Measurements from ENCODE around the gene LPP.

Gene LPP

GRCh38 chr3:188684276-188684675 lies 530.3 kb downstream of the LPP start:
- Mint-ChIP-seq H3K4me1 (ENCODE audit: low read depth in 2 of 2) (peaks cover 17 to 34% of the 10 kb centered on the region in 2 donors), H3K27me3 (no peaks in the 10 kb centered on the region), H3K4me3 (no peak overlapping the region), H3K27ac (no peak overlapping the region), H3K36me3 (ENCODE audit: insufficient read depth) (no peaks in the 10 kb centered on the region), H3K9me3 (no peaks in the 10 kb centered on the region)
- DNase-seq (no peak), ATAC-seq (replicated peaks) (no peak)

- H3K4me1 Mint-ChIP-seq (ENCODE audit: low read depth in 2 of 2) = peaks cover 19 to 37% of the 10 kb centered on the region in 2 donors
- ATAC-seq (replicated peaks) = no peak
These were observed 531.8 kb downstream of the LPP start for GRCh38 chr3:188685789-188686188.

DNA sequence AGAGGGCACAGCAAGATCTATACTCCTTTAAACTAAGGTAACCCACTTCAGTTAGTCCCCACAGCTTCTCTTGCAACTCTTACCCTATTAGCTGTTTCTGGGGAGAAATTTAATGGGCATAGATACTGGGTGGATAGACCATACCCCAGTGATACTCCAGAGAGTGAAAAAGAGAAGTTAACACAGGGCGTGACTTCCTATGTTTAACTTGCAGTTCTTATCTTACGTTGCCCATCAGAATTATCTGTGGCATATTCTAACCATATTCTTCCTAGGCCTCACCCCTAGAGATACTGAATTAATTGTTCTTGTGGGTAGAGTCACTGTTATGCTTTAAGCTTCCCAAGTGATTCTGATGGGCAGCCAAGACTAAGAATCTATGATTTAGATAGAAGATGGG lies 532.4 kb downstream of the LPP start:
- no peak overlapping the region for H3K4me3 Mint-ChIP-seq
- DNase-seq = no peak

More at GRCh38 chr3:188685789-188686188, 531.8 kb downstream of the LPP start:
- no peak overlapping the region for H3K27ac Mint-ChIP-seq
- H3K36me3 Mint-ChIP-seq (ENCODE audit: insufficient read depth) = no peaks in the 10 kb centered on the region
- no peak for DNase-seq
- H3K9me3 Mint-ChIP-seq = no peaks in the 10 kb centered on the region
- H3K27me3 Mint-ChIP-seq = no peaks in the 10 kb centered on the region
- H3K4me3 Mint-ChIP-seq = no peak overlapping the region

GRCh38 chr3:188687389-188687788 lies 533.4 kb downstream of the LPP start:
- Mint-ChIP-seq H3K36me3 (ENCODE audit: insufficient read depth) (no peaks in the 10 kb centered on the region), H3K27ac (no peak overlapping the region), H3K4me3 (no peak overlapping the region), H3K9me3 (no peaks in the 10 kb centered on the region), H3K4me1 (ENCODE audit: low read depth in 2 of 2) (peaks cover 17 to 35% of the 10 kb centered on the region in 2 donors), H3K27me3 (no peaks in the 10 kb centered on the region)
- no peak for ATAC-seq (replicated peaks)
- no peak for DNase-seq

More for the DNA sequence above, 532.4 kb downstream of the LPP start:
- no peaks in the 10 kb centered on the region for H3K27me3 Mint-ChIP-seq
- no peaks in the 10 kb centered on the region for H3K36me3 Mint-ChIP-seq (ENCODE audit: insufficient read depth)
- peaks cover 19 to 37% of the 10 kb centered on the region in 2 donors for H3K4me1 Mint-ChIP-seq (ENCODE audit: low read depth in 2 of 2)
- no peaks in the 10 kb centered on the region for H3K9me3 Mint-ChIP-seq
- H3K27ac Mint-ChIP-seq = no peak overlapping the region
- ATAC-seq (replicated peaks) = no peak

DNA sequence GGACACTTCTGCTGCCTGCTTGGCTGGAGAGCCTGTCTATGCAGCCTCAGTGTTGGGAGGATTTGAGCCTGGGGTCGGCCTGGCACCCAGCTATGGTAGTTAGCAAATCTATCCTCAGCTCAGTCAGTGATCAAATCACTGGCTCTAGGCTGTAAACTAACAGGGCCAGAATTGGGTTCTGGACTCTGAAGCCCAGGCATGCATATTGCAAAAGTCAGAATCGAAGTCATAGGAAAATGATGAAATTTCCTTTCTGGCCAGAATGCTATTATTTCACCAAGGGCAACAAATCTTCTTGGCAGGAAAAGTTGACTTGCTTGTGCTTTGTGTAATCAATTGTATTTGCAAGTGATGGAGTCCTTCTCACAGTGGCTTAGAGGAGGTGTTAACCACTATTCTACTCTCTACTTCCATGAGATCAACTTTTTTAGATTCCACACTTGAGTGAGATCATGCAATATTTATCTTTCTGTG lies 535.2 kb downstream of the LPP start:
- DNase-seq = no peak
- H3K27ac Mint-ChIP-seq = no peak overlapping the region

DNA sequence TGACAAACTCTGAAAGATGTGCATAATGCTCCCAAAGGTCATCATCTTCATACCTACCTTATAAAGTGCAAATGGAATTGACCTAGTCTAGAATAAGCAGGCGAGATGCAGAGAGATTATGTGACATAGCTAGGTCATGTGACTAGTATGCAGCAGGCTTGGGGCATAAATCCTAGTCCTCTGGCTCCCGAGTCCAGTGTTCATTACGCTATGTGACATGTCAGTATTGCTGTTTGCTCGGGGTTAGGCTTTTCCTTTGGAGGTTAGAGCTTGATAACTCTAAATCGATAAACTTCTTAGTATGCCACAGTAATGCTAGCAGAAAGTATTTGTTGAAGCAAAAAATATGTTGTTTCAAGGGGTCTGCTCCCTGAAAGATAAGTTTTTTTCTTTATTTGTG lies 536.1 kb downstream of the LPP start:
- Mint-ChIP-seq H3K27me3 (no peaks in the 10 kb centered on the region), H3K36me3 (ENCODE audit: insufficient read depth) (no peaks in the 10 kb centered on the region), H3K27ac (no peak overlapping the region), H3K9me3 (no peaks in the 10 kb centered on the region), H3K4me1 (ENCODE audit: low read depth in 2 of 2) (peaks cover 14 to 25% of the 10 kb centered on the region in 2 donors), H3K4me3 (no peak overlapping the region)
- DNase-seq (no peak), ATAC-seq (replicated peaks) (no peak)

More for the DNA sequence above, 535.2 kb downstream of the LPP start:
- Mint-ChIP-seq H3K36me3 (ENCODE audit: insufficient read depth) (no peaks in the 10 kb centered on the region), H3K27me3 (no peaks in the 10 kb centered on the region), H3K4me3 (no peak overlapping the region), H3K4me1 (ENCODE audit: low read depth in 2 of 2) (peaks cover 16 to 30% of the 10 kb centered on the region in 2 donors), H3K9me3 (no peaks in the 10 kb centered on the region)
- ATAC-seq (replicated peaks) = no peak

GRCh38 chr3:188691004-188691403 lies 537.0 kb downstream of the LPP start:
- no peak overlapping the region for H3K27ac Mint-ChIP-seq
- H3K4me1 Mint-ChIP-seq (ENCODE audit: low read depth in 2 of 2) = peaks cover 12 to 23% of the 10 kb centered on the region in 2 donors
- H3K4me3 Mint-ChIP-seq = no peak overlapping the region
- H3K27me3 Mint-ChIP-seq = no peaks in the 10 kb centered on the region
- no peak for DNase-seq
- H3K9me3 Mint-ChIP-seq = no peaks in the 10 kb centered on the region
- H3K36me3 Mint-ChIP-seq (ENCODE audit: insufficient read depth) = no peaks in the 10 kb centered on the region
- no peak for ATAC-seq (replicated peaks)

DNA sequence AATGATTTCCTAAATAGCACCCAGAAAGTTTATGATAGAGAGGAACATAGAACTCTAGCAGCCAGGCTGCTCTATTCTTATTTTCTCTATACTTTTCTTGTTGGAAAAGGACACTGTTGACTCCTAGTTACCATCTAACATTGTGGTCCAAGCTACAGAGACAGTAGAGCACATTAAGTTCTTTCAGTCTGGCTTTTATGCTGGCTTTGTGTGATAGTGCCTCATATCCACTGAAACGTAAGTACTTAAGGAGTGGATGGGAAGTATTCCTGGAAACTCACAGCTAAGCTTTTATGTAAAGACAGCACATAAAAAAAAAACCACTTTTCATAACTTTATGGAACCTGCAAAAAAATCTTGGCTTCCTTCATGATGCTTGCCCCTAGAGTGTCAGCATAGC lies 537.7 kb downstream of the LPP start:
- Mint-ChIP-seq H3K27me3 (no peaks in the 10 kb centered on the region), H3K36me3 (ENCODE audit: insufficient read depth) (no peaks in the 10 kb centered on the region), H3K4me3 (no peak overlapping the region), H3K9me3 (no peaks in the 10 kb centered on the region), H3K27ac (peak overlapping the region in 1 of 2 donors; percentile 30), H3K4me1 (ENCODE audit: low read depth in 2 of 2) (peaks cover 7 to 17% of the 10 kb centered on the region in 2 donors)
- ATAC-seq (replicated peaks) (no peak), DNase-seq (no peak)

- ATAC-seq (replicated peaks) = no peak
- H3K27me3 Mint-ChIP-seq = no peaks in the 10 kb centered on the region
- H3K9me3 Mint-ChIP-seq = no peaks in the 10 kb centered on the region
- peaks cover 9 to 12% of the 10 kb centered on the region in 2 donors for H3K4me1 Mint-ChIP-seq (ENCODE audit: low read depth in 2 of 2)
- no peak overlapping the region for H3K27ac Mint-ChIP-seq
- DNase-seq = no peak
- H3K4me3 Mint-ChIP-seq = no peak overlapping the region
- H3K36me3 Mint-ChIP-seq (ENCODE audit: insufficient read depth) = no peaks in the 10 kb centered on the region
These were observed 538.7 kb downstream of the LPP start for GRCh38 chr3:188692700-188693099.

DNA sequence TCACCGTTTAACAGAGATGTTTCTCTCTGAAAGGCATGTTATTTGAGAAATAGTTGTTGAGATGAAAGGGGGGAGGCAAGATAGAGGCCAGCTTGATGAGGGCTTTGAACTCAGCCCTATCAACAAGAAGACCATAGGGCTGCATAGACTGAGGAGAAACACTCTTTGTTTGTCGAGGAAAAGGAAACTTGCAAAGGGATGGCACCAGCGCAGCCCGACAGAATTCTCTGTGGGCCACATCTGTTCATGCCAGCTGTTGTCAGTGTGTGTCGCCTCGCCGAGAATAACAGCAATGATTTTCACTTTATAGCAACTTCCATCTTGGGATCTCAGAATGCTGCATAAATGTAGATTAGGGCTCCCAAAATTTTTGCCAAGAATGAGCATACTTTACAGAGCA lies 539.5 kb downstream of the LPP start:
- no peaks in the 10 kb centered on the region for H3K9me3 Mint-ChIP-seq
- no peak overlapping the region for H3K4me3 Mint-ChIP-seq
- H3K27me3 Mint-ChIP-seq = no peaks in the 10 kb centered on the region
- ATAC-seq (replicated peaks) = no peak
- H3K36me3 Mint-ChIP-seq (ENCODE audit: insufficient read depth) = no peaks in the 10 kb centered on the region
- no peak overlapping the region for H3K27ac Mint-ChIP-seq
- no peak for DNase-seq
- peaks cover 9% of the 10 kb centered on the region in 2 donors for H3K4me1 Mint-ChIP-seq (ENCODE audit: low read depth in 2 of 2)

DNA sequence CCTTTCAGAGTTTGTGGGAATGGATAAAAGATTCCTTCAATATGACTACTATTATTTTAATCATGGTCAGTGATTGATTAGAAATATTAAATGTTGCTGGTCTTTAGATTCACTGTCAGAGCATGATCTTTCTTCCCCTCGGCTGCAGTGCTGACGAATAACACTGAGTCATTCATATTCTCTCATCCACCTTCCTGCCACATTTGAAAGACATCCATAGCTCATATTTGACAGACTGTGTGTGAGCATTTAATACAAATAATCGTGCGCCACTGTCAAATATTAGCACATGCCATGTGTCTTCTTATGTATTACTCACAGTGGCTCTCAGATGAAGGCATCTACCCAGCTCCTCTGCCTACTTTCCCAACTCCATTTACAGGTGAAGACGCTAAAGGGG lies 541.3 kb downstream of the LPP start:
- Mint-ChIP-seq H3K9me3 (no peaks in the 10 kb centered on the region), H3K27me3 (no peaks in the 10 kb centered on the region), H3K4me3 (no peak overlapping the region), H3K27ac (no peak overlapping the region), H3K4me1 (ENCODE audit: low read depth in 2 of 2) (peaks cover 0 to 2% of the 10 kb centered on the region in 2 donors), H3K36me3 (ENCODE audit: insufficient read depth) (no peaks in the 10 kb centered on the region)
- DNase-seq = no peak
- no peak for ATAC-seq (replicated peaks)

DNA sequence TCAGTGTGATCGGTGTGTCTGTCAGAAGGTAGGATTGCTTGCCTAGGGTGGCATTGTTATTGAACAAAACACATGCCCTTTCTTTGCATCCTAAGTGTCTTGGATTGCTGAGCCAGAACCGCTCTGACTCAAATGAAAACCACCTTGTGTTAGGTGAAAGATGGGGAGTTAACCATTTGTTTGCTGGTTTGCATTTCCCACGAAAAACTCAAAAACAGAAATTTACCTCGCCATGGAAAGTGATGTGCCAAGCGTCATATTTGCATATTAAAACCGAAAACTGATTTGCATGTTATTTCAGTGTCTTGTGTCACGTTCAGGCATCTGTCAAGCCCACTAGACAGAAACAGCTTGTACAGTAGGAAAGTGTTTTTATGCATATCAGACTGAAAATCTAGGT lies 543.2 kb downstream of the LPP start:
- ATAC-seq (replicated peaks) (no peak), DNase-seq (no peak)
- Mint-ChIP-seq H3K27ac (no peak overlapping the region), H3K9me3 (no peaks in the 10 kb centered on the region), H3K4me3 (no peak overlapping the region), H3K27me3 (no peaks in the 10 kb centered on the region), H3K4me1 (ENCODE audit: low read depth in 2 of 2) (peaks cover 0 to 2% of the 10 kb centered on the region in 2 donors), H3K36me3 (ENCODE audit: insufficient read depth) (peaks cover 3% of the 10 kb centered on the region)

DNA sequence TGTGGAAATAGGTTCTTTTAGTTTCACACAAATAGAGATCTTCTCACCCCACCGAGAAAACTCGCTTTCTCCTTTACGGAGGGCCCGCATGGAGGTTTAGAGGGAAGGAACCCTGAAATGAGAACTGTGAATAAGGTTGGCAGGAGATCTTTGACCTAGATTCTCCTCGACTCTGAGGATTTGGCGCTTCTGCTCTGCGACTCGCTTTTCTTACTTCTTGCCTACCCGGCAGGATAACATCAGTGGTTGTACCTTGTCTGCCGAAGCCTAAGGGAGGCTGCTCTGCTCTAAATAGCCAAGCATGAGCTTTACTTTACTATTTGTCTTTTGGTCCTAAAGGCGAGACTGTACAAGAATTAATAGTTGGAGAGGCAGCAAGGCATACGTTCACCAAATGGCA lies 544.5 kb downstream of the LPP start:
- Mint-ChIP-seq H3K9me3 (no peaks in the 10 kb centered on the region), H3K4me1 (ENCODE audit: low read depth in 2 of 2) (peaks cover 2 to 5% of the 10 kb centered on the region in 2 donors), H3K27me3 (no peaks in the 10 kb centered on the region)

DNA sequence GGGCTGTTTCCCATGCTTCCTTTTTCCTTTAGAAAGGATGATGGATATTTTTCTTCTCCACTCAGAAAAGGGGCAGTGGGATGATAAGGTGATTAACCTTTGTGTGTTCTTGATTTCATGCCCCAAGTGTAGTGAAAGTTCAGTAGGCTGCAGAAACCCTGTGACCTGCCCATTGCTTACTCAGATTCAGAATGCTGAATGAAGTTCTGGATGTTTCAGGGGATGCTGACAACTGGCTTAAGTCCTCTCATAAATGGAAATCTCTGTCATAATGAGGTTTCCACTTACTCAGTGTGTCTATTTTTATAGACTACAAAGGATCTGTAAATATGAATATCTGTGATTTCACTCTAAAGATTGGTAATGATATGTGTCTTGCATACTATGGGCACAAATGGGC lies 546.5 kb downstream of the LPP start:
- ATAC-seq (replicated peaks) (no peak), DNase-seq (no peak)
- H3K4me3 Mint-ChIP-seq = no peak overlapping the region
- H3K36me3 Mint-ChIP-seq (ENCODE audit: insufficient read depth) = peaks cover 3% of the 10 kb centered on the region
- H3K4me1 Mint-ChIP-seq (ENCODE audit: low read depth in 2 of 2) = peaks cover 2 to 10% of the 10 kb centered on the region in 2 donors
- no peaks in the 10 kb centered on the region for H3K27me3 Mint-ChIP-seq
- no peaks in the 10 kb centered on the region for H3K9me3 Mint-ChIP-seq
- peak overlapping the region in 1 of 2 donors; percentile 32 for H3K27ac Mint-ChIP-seq

More for the DNA sequence above, 544.5 kb downstream of the LPP start:
- Mint-ChIP-seq H3K36me3 (ENCODE audit: insufficient read depth) (peaks cover 3% of the 10 kb centered on the region), H3K4me3 (no peak overlapping the region), H3K27ac (no peak overlapping the region)
- ATAC-seq (replicated peaks) = no peak
- no peak for DNase-seq

DNA sequence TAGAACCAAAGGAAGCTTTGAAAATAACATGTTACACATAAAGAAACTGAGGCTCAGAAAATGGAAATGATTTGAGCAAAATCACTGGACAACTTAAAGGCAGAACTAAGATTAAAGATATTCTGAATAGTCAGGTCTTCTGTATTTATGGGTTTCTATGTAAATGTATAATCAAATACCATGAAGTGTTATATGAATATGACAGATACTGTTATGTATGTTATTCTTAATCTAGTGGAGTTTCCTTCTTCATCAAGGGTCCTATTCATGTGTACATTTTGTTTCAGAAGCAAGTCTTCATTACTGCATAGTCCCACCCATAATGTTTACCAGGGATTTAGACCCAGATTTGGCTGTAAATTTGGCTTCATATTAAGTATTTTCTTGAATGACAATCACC lies 547.0 kb downstream of the LPP start:
- Mint-ChIP-seq H3K27me3 (no peaks in the 10 kb centered on the region), H3K9me3 (no peaks in the 10 kb centered on the region), H3K36me3 (ENCODE audit: insufficient read depth) (peaks cover 3% of the 10 kb centered on the region), H3K4me3 (no peak overlapping the region), H3K27ac (no peak overlapping the region), H3K4me1 (ENCODE audit: low read depth in 2 of 2) (peaks cover 2 to 10% of the 10 kb centered on the region in 2 donors)
- DNase-seq (no peak), ATAC-seq (replicated peaks) (no peak)
